Measurements from ENCODE around the gene DNAH1. TPM values are rescaled to one million over a fixed set of nuclear protein-coding genes. Genes with fewer than 3 reads are reported as not detected.

The DNAH1 gene
- total RNA-seq, 4 donors from 2014 or later = 9.5 to 30.3 (median 14.6) TPM

GRCh38 chr3:52361898-52362297, 45.8 kb downstream of the DNAH1 start:
- TF ChIP-seq CTCF (IDR thresholded peaks at IDR 0.05; ENCODE audit: low read depth) = no peak

DNA sequence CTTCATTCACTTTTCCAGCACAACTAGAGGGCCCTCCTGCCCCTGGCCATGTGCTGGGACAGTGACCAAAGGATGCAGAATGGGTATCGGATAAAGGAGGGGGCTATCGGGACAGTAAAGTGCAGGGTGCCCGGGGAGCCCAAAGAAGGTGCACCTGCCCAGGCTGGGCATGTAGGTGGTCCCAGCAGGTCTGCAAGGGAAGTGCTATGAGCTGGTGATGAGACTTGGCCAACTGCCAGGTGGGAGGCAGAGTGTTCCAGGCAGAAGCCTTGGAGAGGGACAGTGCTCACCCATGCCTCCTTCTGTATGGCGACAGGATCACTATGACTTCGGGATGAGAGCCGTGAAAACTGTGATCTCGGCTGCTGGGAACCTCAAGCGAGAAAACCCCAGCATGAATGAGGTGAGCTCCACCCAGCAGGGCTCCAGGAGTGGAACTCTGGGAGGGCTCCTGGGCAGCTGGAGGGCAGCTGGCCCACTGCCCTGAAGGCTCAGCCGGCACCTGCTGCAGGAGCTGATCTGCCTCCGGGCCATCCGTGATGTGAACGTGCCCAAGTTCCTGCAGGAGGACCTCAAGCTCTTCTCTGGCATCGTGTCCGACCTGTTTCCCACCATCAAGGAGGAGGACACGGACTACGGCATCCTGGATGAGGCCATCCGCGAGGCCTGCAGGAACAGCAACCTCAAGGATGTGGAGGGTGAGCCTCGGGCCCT, 48.4 kb downstream of the DNAH1 start:
- no peak for TF ChIP-seq CTCF (IDR thresholded peaks at IDR 0.05; ENCODE audit: low read depth)

GRCh38 chr3:52366527-52366926, 50.4 kb downstream of the DNAH1 start:
- no peak for TF ChIP-seq CTCF (IDR thresholded peaks at IDR 0.05; ENCODE audit: low read depth)

DNA sequence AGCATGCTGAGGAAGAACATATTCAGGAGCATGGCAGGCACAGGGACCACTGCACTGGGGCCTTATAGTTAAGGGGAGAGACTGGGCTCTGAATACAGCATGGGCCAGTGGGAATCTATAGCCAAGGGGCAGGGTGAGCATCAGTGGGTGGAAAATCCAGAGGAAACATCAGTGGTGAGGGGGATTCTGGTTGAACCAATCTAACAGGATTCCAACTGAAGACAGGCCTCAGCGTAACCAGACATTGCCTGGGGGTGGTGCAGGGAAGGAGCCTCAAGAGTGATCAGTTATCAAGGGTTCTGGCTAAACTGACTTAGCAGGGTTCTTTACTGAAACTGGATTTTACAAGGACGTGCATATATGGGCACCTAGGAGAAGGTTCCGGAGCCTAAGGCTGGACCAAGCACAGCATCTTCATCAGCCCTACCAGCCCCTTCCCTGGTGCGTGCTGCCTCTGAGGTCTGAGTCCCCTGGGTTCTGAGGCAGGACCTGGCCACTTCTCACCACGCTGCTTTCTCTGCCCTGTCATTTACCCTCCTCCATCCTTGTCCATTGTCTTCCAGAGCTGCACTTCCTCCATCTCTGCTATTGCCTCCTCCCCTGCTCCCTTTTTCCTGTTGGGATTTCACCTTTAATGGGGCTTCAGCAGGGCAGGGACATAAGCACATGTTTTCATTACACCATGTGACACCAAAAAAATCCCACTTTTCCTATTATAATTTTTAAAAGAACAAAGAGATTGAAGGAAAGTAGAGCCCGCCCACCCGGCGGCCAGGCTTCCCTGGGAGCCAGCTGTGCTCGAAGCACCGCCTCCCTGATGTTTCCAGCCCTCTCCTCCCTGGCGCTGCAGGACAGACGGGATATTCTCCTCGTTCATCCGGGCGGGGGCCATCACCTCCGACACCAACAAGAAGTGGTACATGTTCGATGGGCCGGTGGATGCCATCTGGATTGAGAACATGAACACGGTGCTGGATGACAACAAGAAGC, 52.1 kb downstream of the DNAH1 start:
- no peak for TF ChIP-seq CTCF (IDR thresholded peaks at IDR 0.05; ENCODE audit: low read depth)

DNA sequence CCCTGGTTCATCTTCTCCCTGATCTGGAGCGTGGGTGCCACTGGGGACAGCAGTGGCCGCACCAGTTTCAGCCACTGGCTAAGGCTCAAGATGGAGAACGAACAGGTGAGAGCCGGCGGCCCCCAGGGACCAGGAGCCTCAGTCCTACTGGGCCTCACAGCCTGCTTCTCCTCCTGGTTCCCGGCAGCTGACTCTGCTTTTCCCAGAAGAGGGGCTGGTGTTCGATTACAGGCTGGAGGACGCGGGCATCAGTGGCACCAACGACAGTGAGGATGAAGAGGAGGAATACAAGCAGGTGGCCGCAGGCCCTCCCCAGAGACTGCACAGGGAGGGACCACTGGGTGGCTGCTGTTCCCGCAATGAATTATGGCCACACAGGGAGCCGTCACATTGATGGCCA, 54.4 kb downstream of the DNAH1 start:
- TF ChIP-seq CTCF (IDR thresholded peaks at IDR 0.05; ENCODE audit: low read depth) = no peak

DNA sequence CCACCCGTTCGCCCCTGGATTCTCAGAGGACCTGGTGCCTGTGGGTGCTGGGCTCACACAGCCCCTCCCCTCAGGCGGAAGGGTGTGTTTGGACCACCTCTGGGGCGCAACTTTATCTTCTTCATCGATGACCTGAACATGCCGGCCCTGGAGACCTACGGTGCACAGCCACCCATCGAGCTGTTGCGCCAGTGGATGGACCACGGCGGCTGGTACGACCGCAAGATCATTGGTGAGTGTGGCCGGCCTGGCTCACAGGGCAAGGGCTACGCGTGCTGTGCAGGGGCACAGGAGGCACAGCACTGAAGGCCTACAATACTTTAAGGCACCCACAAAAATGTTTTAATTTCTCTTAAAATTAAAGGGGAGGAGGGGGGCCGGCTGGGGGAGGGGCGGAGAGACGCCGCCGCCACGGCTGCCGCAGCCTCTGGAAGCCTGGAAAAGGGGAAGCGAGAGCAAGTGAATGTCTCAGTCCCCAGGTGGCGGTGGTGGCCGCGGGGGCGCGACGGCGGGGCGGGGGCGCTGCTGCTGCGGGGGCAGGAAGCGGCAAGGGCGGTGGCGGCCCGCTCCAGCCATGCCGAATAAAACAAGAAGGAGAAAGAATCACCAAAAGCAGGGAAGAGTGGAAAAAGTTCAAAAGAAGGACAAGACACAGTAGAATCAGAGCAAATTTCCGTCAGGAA, 56.8 kb downstream of the DNAH1 start:
- no peak for TF ChIP-seq CTCF (IDR thresholded peaks at IDR 0.05; ENCODE audit: low read depth)

- TF ChIP-seq CTCF (IDR thresholded peaks at IDR 0.05; ENCODE audit: low read depth) = no peak
Measured at GRCh38 chr3:52373676-52374075, 57.6 kb downstream of the DNAH1 start.
